Gastrocnemius medialis (tissue), 4 donors: ENCODE measurements around the gene PPP2R5C. TPM values are rescaled to one million over a fixed set of nuclear protein-coding genes. Genes with fewer than 3 reads are reported as not detected.

Experiments
- ATAC-seq, 2 donors: fragments of 150-250 bp; one replicate each; pipeline ENCODE4 v1.9.1; 2016
- DNase-seq, 2 donors: peaks; one replicate each; pipeline ENCODE4 v3.0.0-alpha.2; 2019
- H3K27ac ChIP-seq, 4 donors: fragments of 200-600 bp; sonication (generic); 1 replicate in 1 of 4; 2 replicates in 3 of 4; pipeline ENCODE4 v1.5.1; 2016 to 2018; ENCODE audit warnings: mild to moderate bottlenecking in 2 of 4, moderate library complexity in 1 of 4
- H3K27me3 ChIP-seq, 3 donors: fragments of 200-600 bp; sonication (generic) in 2 of 3; 1 replicate in 1 of 3; 2 replicates in 2 of 3; pipeline versions ENCODE4 v1.5.1 to v1.6.0; 2016 to 2019; ENCODE audit warnings: mild to moderate bottlenecking in 1 of 3, moderate library complexity in 1 of 3
- H3K36me3 ChIP-seq, 2 donors: fragments of 200-600 bp; sonication (generic) in 1 of 2; one replicate each; pipeline ENCODE4 v1.5.1; 2017 to 2018
- H3K4me1 ChIP-seq, 2 donors: fragments of 200-600 bp; sonication (generic) in 1 of 2; one replicate each; pipeline ENCODE4 v1.5.1; 2016 to 2017; ENCODE audit warnings: mild to moderate bottlenecking in 2 of 2
- H3K4me3 ChIP-seq, 4 donors: fragments of 200-600 bp; sonication (generic) in 3 of 4; 1 replicate in 1 of 4; 2 replicates in 3 of 4; pipeline ENCODE4 v1.5.1; 2016 to 2019; ENCODE audit warnings: mild to moderate bottlenecking in 2 of 4
- H3K9me3 ChIP-seq, 3 donors: fragments of 200-600 bp; sonication (generic) in 2 of 3; 1 replicate in 1 of 3; 2 replicates in 2 of 3; pipeline ENCODE4 v1.5.1; 2016 to 2019
- CTCF ChIP-seq, 5 experiments: fragments of 450-650 bp in 3 of 5; fragments of 200-600 bp in 2 of 5; sonication (generic) in 2 of 5; IDR thresholded peaks in 4 of 5; conservative IDR thresholded peaks in 1 of 5; 1 replicate in 4 of 5; 2 replicates in 1 of 5; pipeline ENCODE4 v1.5.1; 2016 to 2019; ENCODE audit warnings: antibody characterized with exemption in 5 of 5, mild to moderate bottlenecking in 3 of 5, moderate library complexity in 3 of 5
- POLR2A ChIP-seq, 2 donors: fragments of 450-650 bp; IDR thresholded peaks; one replicate each; pipeline ENCODE4 v1.6.1; 2017; ENCODE audit warnings: antibody characterized with exemption in 2 of 2, mild to moderate bottlenecking in 2 of 2, moderate library complexity in 2 of 2
- in situ Hi-C, 4 donors: fragments of 200-750 bp; cut with MboI; loops; one replicate each; pipeline versions ENCODE4 v1.15.0 to v1.8.0; 2017; ENCODE audit warnings: low sequenced_read_pairs in 4 of 4
- intact Hi-C: fragments of 100-400 bp; cut with DNase I; formaldehyde crosslinking; loops from one replicate; pipeline ENCODE4 v1.15.1; 2023; ENCODE audit warnings: low total_unique reads
- total RNA-seq, 4 donors: library from RNA; depleted of rRNA; stranded (reverse); fragments of >200 nt; gene quantifications; one replicate each; pipeline versions ENCODE4 v1.1.0 to v1.2.3, GENCODE V29; 2016

The PPP2R5C gene
- total RNA-seq, 4 donors from 2014 or later, result 35.4 to 65.9 (median 49.3) TPM

GRCh38 chr14:101916816-101917412, 155.4 kb downstream of the PPP2R5C start:
- Histone ChIP-seq H3K9me3 (no peaks in the 10 kb centered on the region), H3K36me3 (peaks cover 0 to 40% of the 10 kb centered on the region in 2 donors), H3K4me3 (no peak overlapping the region), H3K27ac (no peak overlapping the region), H3K4me1 (no peaks in the 10 kb centered on the region), H3K27me3 (no peaks in the 10 kb centered on the region)
- intact Hi-C loops, result no loop called here
- TF ChIP-seq POLR2A (IDR thresholded peaks at IDR 0.05), result no peak
- no peak for TF ChIP-seq CTCF (IDR thresholded peaks at IDR 0.05 in 4 of 5, conservative IDR thresholded peaks at IDR 0.05 in 1 of 5)
- ATAC-seq (no peak), DNase-seq (no peak)
- in situ Hi-C loops, result no loop called here

GRCh38 chr14:101917413-101918017, 156.0 kb downstream of the PPP2R5C start:
- Histone ChIP-seq H3K4me3 (no peak overlapping the region), H3K9me3 (no peaks in the 10 kb centered on the region), H3K36me3 (peaks cover 0 to 34% of the 10 kb centered on the region in 2 donors), H3K27ac (no peak overlapping the region), H3K27me3 (no peaks in the 10 kb centered on the region), H3K4me1 (no peaks in the 10 kb centered on the region)
- intact Hi-C loops, result no loop called here
- TF ChIP-seq CTCF (IDR thresholded peaks at IDR 0.05 in 4 of 5, conservative IDR thresholded peaks at IDR 0.05 in 1 of 5) (no peak), POLR2A (IDR thresholded peaks at IDR 0.05) (no peak)
- ATAC-seq, result peak in 1 of 2 donors; percentile 23
- no peak for DNase-seq
- in situ Hi-C loops, result no loop called here

GRCh38 chr14:101918065-101918989, 156.8 kb downstream of the PPP2R5C start:
- intact Hi-C loops (no loop called here), in situ Hi-C loops (no loop called here)
- no peak for ATAC-seq
- no peak for DNase-seq
- TF ChIP-seq CTCF (IDR thresholded peaks at IDR 0.05 in 4 of 5, conservative IDR thresholded peaks at IDR 0.05 in 1 of 5) (no peak), POLR2A (IDR thresholded peaks at IDR 0.05) (no peak)
- Histone ChIP-seq H3K9me3 (no peaks in the 10 kb centered on the region), H3K4me3 (no peak overlapping the region), H3K36me3 (peaks cover 0 to 26% of the 10 kb centered on the region in 2 donors), H3K4me1 (no peaks in the 10 kb centered on the region), H3K27ac (no peak overlapping the region), H3K27me3 (no peaks in the 10 kb centered on the region)

- ATAC-seq, result no peak
- intact Hi-C loops, result no loop called here
- H3K4me1 ChIP-seq, result no peaks in the 10 kb centered on the region
- H3K4me3 ChIP-seq, result no peak overlapping the region
- in situ Hi-C loops, result no loop called here
- TF ChIP-seq POLR2A (IDR thresholded peaks at IDR 0.05) (no peak), CTCF (IDR thresholded peaks at IDR 0.05 in 4 of 5, conservative IDR thresholded peaks at IDR 0.05 in 1 of 5) (no peak)
- H3K27ac ChIP-seq, result no peak overlapping the region
- H3K36me3 ChIP-seq, result peaks cover 0 to 11% of the 10 kb centered on the region in 2 donors
- H3K9me3 ChIP-seq, result no peaks in the 10 kb centered on the region
- DNase-seq, result no peak
- no peaks in the 10 kb centered on the region for H3K27me3 ChIP-seq
Measured at GRCh38 chr14:101920271-101920670, 158.8 kb downstream of the PPP2R5C start.
